Stimulated activated CD4-positive, alpha-beta T cell treated with anti-CD3 and anti-CD28 coated beads, Interleukin-12 subunit alpha, Interleukin-12 subunit beta, amount 100 ng/mL, for 48 hours (primary cell): ENCODE data around the gene TRABD2B.

Source experiments
- DNase-seq, 3 donors: peaks; one replicate each; pipeline ENCODE4 v3.0.0-alpha.2; 2020; ENCODE audit warnings: low read depth in 2 of 3, low spot score in 1 of 3

Gene TRABD2B

DNA sequence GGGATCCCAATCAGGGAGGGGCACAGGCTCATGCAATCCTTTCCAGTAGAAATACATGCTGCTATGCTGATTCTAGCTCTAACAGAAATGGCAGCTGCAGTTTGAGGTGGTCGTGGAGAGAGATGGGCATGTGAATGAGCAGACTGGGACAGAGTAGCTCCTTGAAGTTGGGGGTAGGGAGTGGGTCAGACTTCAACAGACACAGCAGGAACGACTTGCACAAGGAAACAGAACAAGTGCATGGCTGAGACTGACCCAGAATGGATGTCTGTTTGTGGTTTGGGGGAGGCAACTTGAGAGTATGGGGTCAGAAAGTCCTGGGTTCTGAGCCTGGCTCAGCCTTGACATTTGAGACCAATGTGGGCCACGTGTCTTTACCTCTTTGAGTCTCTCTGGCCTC lies 25.1 kb upstream of the TRABD2B start:
- DNase-seq = no peak

DNA sequence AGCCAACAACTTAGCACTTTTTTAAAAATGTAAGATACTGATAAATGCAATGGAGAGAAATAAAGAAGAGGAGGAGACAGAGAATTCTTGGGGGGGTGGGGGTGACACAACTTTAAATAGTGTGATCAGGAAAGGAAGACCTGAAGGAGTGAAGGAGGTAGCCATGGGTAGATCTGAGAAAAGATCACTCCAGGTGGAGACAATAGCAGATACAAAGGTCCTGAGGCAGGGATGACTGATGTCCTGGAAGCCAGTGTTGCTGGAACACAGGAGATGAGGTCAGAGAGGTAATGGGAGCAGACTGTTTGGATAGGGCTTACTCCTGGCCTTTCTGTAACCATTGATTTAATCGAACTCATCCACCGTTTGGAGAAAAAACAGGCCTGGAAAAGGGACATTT lies 24.6 kb upstream of the TRABD2B start:
- DNase-seq = no peak

DNA sequence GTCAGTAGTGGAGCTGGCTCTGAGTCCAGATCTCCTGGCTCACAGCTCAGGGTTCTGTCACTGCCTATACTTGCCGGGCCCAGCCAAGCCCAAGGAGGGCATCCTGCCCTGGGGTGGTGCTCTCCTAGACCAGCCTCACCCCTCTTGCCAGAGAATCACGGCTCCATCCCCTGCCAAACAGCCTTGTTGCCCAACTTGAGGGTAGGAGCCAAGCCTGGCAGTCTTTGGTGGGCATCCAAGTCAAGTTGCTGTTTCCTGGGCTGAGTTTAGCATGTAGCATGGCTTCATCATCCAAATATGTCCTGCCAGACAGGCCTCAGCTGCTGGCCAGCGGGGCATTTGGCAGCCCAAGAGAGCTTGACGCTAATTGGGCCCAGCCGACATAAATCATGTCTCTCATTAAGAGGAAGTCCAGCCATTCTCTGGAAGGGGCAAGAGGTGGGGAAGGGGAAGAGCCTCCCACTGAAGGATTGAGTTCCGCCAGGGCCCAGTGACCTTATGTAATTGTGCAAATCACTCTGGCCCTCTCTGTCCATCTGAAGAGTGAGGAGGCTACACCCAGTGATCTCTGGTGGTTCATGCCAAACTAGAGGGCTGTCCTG lies 22.6 kb upstream of the TRABD2B start:
- DNase-seq = no peak

DNA sequence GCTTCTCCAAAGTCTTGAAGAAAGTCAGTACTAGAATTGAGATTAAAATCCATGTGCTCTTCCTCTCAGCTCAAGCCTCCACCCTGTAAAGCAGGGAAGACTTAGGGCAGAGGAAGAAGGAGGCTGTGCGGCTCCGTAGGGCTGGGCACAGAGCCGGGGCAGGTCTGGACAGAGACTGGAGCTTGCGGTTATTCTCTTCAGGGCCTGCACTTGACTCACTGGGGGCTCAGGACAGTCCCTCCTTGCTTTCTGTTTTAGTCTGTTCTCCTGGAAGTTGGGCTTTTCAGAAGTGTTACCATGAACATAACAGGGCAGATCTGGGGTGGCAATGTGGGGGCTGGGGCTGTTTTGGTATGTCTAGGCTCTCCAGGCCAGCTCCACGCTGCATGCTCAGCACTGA lies 21.6 kb upstream of the TRABD2B start:
- DNase-seq = no peak

DNA sequence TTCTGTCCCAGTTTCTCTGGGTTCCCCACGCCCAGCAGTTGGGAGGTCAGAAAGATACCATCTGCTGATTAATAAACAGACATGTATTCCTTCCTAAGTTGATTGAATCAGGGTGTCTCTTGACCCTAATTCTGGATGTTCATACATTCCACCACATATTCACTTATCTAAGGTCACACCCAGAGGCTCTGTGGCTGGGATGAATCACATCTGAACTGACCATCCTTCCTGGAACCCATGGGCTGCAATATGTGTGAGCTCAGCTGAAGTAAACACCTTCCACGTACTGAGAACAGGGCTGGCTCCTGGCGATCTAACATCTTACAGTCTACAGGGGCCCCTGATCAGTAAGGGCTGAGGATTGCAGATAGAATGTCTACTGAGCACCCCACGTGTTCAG lies 20.5 kb upstream of the TRABD2B start:
- DNase-seq = no peak

DNA sequence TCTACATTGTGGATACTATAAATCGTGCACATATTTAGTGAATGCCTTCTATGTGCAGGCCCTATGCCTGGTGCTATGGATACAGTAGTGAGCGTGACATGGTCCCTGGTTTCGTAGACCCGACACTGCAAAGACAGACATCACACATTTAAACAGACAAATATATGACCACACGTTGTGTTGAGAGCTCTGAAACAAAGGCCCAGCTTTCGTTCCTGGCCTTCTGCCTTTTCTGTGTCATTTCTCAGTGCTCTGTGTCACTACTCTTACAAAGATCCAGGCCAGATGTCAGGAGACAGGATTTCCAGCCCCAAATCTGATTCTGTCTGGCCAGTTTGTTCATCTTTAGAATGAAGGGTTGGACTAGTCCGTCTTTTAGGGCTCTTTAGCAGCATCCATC lies 19.3 kb upstream of the TRABD2B start:
- DNase-seq = no peak

DNA sequence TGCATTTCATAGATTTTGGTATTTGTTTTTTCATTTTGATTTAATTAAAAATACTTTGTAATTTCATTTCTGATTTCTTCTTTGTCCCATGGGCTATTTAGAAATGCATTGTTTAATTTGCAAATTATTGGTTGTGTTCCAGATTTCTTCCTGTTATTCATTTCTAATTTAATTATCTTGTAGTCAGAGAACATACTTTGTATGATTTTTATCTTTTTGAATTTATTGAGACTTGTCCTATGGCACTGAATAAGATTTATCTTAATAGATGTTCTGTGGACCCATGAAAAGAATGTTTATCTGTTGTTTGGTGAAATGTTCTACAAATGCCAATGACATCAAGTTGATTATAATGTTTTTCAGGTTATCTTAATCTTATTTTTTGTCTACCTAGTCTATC lies 16.1 kb upstream of the TRABD2B start:
- no peak for DNase-seq

DNA sequence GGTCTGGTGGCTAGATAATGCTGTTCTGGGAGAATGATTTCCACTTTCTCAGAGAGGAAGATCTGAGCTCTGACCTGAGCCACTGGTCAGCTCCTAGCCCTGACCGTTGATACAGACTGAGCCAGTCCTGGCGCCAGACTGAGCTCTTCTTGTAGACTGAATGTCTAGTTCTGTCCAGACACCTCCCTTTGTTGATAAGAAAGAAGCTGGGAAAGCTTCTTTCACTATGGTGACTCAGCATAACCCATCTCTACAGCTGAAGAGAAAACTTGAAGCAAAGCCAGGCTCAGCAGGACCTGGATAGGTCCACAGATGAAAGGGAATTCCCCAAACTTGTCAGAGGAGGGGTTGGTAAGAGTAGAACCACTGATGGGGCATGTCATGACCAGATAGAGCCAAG lies 9.9 kb upstream of the TRABD2B start:
- DNase-seq = no peak

DNA sequence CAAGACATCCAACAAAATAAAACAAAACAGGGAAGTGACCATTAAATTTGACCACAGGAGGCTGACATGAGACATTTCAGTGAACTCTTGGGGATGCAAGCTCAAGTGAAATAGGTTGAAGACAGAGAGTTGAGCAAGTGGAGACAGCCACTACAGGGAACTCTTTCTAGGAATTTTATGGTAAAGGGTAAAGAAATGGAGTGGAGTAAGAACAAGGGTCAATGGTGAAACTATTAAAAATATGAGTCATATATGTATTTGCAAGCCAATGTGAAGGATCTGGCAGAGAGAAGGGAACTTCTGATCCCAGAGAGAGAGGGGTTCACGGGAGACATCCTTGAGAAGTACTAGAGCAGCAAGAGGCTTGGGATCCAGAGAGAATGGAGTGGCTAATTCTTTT lies 9.1 kb upstream of the TRABD2B start:
- DNase-seq = no peak

DNA sequence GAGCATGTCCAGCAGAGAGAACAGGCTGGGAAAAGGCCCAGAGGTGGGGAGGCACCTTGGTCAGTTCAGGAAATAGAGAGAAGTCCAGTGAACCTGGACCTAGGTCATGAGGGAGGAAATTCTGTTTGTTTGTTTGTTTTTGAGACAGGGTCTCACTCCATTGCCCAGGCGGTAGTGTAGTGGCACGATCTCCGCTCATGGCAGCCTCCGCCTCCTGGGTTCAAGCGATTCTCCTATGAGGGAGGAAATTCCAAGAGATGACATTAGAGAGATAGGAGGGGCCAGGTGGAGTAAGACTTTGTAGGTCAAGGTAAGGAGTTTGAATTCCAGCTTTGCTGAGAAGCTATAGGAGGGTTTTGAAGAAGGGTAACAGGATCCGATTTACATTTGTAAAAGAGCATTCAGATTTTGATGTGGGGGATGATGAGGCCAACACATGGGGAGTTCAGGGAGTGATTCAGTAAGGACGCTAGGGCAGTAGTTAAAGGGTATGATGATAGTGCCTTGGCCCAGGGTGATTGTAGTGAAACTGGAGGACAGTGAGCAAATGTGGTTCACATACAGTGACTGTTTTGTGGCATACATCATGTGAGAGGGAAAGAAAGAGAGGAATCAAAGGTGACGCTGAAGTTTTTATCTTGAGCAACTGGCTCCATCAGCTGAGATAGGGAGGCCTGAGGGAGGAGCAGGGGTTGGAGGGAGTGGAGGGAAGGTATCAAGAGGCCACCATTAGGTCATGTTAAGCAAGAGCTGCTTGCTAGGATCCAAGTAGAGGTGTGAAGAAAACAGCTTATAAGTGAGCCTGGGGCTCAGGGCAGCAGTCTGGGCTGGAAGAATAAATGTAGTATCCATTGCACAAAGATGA lies 8.3 kb upstream of the TRABD2B start:
- DNase-seq = no peak

DNA sequence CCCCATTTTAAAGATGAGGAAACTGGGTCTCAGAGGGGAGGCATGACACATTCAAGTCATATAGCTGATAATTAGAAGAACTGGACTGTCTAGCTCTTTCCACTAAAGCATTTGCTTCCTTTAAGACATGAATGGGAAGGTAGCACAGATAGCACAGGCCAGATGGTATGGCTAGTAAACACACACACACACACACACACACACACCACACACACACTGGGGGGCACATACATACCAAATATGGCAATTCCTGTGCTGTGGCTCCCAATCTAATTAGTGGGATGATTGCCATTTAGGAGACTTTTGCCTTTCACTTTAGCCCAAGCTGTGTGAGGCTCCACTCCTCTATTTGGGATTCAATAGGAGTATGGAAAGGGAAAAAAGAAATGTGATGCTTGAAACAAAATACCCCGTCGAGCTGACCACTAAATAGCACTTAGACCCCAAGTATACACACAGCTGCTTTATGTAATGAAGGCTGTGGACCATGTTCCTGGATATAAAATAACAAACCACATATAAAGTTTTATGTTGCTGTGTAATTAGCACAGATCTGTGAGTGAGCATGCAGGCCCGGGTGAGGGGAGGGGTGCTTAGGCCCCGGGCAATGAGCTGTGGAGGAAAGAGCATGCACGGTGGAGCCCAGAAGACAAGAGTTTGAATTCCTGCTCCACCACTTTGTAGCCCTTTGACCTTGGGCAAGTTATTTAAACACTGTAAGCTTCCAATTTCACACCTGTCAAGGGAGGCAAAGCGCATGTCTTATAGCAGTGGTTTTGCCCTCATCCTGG lies 6.8 kb upstream of the TRABD2B start:
- DNase-seq = no peak

DNA sequence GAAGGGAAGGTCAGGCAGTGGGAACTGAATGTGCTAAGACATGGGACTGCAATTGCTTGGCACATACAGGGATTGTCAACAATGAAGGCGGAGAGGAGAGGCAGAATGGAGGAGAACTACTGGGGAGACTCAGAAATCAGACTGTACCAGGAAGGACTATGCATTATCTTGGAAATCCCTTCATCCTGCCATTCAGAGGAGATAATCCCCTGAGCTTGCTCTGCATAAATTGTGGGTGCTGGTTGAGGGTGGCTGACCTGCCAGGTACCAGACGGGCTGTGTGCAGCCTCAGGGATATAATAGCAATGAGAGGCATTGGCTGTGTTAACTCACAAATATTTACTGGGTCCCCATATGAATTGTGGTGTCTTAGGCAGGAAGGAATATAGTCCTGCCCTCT lies 5.0 kb upstream of the TRABD2B start:
- DNase-seq = no peak

DNA sequence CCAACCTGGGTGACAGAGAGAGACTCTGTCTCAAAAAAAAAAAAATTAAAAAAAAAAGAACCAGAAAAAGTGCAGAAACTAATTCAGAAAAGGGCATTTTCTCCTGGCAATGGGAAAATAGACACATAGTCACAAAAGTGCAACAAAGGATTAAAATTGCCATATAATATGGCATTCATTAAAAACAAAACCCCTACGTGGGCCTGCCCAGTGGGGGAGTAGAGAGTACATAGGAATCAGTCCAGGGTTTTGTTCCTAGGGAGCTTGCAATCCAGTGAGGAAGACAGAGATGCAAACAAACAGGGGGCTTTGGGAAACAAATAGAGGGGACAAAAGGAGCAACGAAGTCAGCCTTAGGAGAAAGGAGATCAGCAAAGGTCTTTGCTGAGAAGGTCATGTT lies 4.5 kb upstream of the TRABD2B start:
- no peak for DNase-seq

DNA sequence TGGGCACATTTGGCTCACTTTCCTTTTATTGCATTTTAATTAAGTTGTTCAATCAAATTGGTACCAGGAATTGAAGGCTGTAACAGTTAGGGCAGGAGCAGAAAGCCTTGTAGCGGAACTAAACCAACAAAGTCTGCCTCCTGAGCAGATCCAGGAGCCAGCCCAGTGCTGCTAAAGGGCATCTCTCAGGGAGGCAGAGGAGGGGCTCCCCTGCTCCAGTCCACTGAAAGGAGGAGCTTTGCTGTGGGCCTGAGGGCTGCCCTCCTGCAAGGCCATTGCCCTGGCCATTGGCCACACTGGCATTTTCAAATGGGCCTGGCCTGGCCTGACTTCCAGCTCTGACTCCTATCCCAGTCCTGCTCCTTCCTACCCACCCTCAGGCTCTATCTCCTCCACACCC lies 3.7 kb upstream of the TRABD2B start:
- no peak for DNase-seq

DNA sequence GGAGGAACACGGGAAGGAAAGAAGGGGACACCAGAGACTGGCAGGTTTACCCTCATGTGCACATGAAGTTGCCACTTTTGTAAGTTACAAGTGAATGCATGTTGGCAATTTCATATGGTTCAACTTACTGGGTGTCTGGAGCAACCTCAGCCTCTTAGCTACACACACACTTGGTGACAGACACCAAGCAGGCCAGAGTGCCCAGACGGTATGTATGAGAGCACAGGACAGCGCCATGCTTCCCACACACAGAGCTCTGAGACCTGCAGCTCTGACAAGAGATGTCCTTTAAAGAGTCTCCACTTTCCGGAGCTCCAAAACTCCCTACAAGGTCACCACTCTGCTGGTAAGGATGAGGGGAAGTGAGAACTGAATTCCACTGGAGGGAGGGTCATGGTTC lies 1.9 kb upstream of the TRABD2B start:
- DNase-seq = no peak

DNA sequence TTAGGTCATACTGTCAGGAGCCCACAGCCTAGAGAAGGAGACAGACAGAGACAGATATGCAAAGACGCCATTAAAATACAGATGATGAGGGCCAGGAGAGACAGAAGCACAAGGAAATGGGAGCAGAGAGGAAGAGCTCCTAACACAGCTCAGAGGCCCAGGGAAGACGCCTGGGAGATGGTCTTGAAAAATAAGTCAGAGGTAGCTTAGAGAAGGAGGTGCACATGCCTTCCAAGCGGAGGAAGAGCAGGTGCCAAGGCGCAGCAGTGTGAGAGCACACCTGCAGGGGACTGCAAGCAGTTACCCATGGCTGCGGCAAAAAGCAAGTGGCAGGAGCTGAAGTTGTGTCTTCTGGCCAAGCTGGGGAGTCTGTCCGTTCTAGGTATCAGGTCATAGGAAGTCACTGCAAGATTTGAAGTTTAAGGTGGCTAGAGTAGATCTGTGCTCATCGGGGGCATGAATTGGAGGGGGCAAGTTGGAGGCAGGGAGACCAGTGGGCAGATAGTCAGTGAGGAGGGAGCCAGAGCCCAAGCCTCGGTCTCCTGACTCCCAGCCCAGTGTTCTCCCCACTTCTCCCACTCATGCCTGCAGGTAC lies 1.3 kb upstream of the TRABD2B start:
- DNase-seq = no peak

DNA sequence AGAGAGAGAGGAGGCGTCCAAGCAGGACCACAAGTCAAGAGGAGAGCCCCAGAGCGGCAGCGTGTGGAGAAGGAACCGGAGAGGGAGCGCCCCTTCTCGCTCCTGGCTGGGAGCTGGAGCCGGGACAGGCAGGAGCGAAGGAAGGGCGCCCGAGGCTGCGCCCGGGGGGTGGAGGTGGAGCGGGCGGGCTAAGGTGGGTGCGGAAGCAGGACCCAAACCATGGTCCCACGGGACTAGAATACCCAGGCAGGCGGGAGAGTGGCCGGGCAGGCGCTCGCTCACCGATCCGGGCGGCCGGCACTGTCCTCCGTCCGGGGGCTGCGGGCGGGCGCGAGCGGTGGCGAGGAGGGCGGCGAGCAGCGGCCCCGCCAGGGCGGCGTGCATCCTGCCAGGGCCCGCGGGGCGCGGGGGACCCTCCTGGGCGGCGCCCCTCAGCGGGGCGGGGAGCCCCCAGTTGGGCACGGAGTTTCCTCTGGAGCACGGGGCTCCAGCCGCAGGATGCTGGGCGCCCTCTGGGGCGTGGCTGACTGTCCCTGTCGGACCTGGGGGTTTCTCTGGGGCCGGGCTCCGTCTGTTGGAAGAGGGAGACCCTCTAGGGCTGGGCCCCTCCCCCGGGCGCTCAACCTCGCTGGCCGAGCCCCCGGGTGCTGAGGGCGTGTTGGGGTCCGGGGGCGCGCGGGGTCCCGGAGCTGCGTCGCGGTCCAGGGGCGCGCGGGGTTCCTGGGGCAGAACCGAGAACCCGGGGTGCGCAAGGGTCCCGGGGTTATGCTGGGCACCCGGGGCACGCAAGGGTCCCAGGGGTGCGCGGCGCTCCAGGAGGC lies 569 bp downstream of the TRABD2B start:
- DNase-seq = no peak

DNA sequence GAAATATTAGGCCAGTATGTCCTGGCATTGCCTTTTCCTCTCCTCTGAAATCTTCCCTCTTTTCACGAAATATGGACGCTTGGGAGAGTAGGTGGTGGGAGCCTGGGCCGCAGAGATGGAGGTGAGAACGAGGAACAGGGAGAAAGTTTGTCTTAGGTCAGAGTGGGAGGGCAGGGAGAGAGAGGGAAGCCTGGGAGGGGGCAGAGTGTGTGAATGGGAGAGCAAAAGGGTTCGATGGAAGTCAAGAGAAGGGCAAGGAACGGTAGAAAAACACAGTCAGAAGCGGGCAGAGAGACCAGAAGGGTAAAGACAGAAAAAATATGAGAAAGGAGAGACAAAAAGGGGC lies 1.2 kb downstream of the TRABD2B start:
- no peak for DNase-seq

DNA sequence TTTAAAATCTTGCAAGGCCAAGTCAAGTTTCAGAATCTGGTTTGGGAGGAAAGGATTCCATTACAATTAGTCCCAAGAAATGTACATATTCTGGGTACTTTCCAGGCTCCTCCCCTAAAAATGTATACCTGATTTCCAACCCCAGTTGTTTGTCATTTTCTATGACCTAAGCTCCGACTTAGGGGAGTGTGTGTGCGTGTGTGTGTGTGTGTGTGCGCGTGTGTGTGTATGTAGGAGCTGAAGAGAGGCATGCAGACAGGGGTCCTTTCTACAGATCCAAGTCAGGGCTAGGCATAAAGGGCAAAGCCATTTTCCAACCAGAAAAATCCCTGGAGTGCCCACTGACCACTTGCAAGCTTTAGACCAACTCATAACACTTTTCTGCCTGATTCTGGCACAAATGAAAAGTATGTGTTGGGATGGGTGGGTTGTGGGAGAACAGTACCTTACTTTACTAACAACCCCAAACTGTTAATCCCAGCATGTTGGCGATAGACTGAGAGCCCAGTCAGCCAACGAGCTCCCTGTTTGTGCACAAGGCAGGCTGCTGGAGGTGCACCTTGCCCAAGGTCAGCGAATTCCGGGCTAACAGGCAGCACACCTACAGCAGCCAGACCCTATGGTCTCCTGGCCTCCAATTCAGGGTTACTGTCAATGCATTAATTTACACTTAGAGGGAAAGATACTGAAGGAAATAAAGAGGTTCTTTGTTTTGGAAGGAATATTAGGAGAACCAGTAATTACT lies 1.7 kb downstream of the TRABD2B start:
- DNase-seq = no peak

DNA sequence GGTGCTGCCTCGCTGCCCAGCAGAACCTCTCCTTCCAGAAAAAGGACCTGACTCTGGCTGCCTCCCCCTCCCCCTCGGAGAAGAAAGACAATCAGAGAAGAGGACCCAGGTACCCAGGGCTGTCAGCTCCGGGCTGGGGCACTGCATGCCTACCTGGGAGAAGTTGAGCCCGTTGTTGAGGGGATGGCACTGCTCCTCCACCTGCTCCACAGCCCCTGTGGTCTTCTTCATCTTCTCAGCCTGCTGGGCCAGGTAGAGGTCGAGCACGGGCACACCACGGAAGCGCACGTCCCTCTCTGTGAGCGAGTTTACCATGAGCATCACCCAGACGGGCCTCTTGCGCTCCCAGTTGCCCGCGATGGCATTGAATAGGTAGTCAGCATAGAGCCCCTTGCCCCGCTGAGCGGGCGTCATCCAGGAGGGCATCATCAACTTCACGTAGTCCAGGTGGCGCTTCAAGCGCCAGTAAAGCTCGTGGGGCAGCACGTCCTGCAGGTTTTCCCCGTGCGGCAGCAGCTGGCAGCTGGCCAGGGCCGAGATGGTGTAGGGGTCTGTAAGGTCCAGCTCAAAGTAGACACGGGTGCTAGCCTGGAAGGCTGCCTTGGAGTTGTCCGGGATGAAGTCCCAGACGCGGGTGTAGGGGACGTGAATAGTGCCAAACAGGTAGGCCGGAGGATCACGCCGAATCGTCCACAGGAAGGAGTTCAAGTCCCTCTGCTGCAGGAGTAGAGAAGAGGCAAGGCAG lies 3.1 kb downstream of the TRABD2B start:
- no peak for DNase-seq
